ENCODE data around the gene KLHL5. TPM values are rescaled to one million over a fixed set of nuclear protein-coding genes. Genes with fewer than 3 reads are reported as not detected.
A peak's percentile ranks its signal among the peaks of the same experiment; 100 is the strongest.

KLHL5 gene
- total RNA-seq, 2 experiments from 2014 or later: 34.4 to 59.8 TPM

- BruUV-seq (replicated peaks): no TSS peak
- H3K27ac ChIP-seq (ENCODE audit: low read depth, low read length, poor library complexity, severe bottlenecking): peak overlapping the region; percentile 60
- H2AFZ ChIP-seq (ENCODE audit: low read length): peak overlapping the region; percentile 58
- DNase-seq (ENCODE audit: low spot score): peak; percentile 48
- H3K4me3 ChIP-seq (ENCODE audit: low read depth, low read length, poor library complexity, severe bottlenecking): peak overlapping the region; percentile 75
- TF ChIP-seq, protein P1, sequence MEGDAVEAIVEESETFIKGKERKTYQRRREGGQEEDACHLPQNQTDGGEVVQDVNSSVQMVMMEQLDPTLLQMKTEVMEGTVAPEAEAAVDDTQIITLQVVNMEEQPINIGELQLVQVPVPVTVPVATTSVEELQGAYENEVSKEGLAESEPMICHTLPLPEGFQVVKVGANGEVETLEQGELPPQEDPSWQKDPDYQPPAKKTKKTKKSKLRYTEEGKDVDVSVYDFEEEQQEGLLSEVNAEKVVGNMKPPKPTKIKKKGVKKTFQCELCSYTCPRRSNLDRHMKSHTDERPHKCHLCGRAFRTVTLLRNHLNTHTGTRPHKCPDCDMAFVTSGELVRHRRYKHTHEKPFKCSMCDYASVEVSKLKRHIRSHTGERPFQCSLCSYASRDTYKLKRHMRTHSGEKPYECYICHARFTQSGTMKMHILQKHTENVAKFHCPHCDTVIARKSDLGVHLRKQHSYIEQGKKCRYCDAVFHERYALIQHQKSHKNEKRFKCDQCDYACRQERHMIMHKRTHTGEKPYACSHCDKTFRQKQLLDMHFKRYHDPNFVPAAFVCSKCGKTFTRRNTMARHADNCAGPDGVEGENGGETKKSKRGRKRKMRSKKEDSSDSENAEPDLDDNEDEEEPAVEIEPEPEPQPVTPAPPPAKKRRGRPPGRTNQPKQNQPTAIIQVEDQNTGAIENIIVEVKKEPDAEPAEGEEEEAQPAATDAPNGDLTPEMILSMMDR (conservative IDR thresholded peaks at IDR 0.05; ENCODE audit: low read length): no peak
- no peak for TF ChIP-seq EZH2phosphoT487 (IDR thresholded peaks at IDR 0.05; ENCODE audit: borderline replicate concordance, low read depth, low read length)
- H3K4me2 ChIP-seq (ENCODE audit: low read length): peak overlapping the region; percentile 77
- no peaks in the 10 kb centered on the region for H4K20me1 ChIP-seq (ENCODE audit: insufficient read depth, low read length)
- no peaks in the 10 kb centered on the region for H3K36me3 ChIP-seq (ENCODE audit: insufficient read depth, low read length)
- H3K9me2 ChIP-seq (ENCODE audit: insufficient read depth, low read length): no peaks in the 10 kb centered on the region
- peaks cover 23% of the 10 kb centered on the region for H3K79me2 ChIP-seq (ENCODE audit: insufficient read depth, low read depth, low read length)
- intact Hi-C loops (cut with micrococcal nuclease; ENCODE audit: unreplicated experiment): no loop called here
- ChIA-PET CTCF (ENCODE audit: unreplicated experiment) (interaction anchor here (1.1 kb wide), 1 partner anchor 13 kb away, joined by 4 read pairs; no protein-coding TSS in a partner anchor), POLR2A (interaction anchor here (0.6 to 7.5 kb wide), 13 partner anchors 12 to 954 kb away, joined by 3 to 169 read pairs (median 4); partner anchors contain the start of gene TMEM156)
- H3K4me1 ChIP-seq (ENCODE audit: insufficient read depth, low read length, poor library complexity, severe bottlenecking): peaks cover 59% of the 10 kb centered on the region
- H3K9me3 ChIP-seq (ENCODE audit: low read length): no peaks in the 10 kb centered on the region
Measured at GRCh38 chr4:39043058-39043860, 18.8 kb upstream of the KLHL5 start.

DNA sequence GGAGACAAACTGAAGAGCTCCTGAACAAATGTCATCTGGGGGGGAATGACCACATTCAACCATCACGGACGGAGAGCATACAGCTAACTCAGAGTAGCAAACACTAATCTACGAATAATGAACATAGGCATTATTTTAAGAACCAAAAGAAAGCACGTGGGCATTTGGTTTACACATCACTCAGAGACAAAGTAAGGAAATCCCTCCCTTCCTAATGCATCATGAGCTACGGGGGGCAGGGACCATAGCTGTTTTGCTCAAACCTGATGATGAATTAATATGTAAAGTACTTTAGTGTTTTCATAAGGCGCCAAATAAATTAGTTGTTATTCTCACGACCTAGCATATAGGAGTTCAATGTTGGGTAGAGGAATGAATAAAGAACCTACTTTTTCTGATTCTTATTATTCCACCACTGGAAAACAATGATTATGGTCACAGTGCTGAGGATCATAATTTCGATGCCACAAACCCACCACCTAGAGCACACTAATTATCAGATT is 18.1 kb upstream of the KLHL5 start:
- POLR2A ChIA-PET: interaction anchor here (0.6 to 7.5 kb wide), 12 partner anchors 13 to 953 kb away, joined by 3 to 169 read pairs (median 4); partner anchors contain the start of gene TMEM156
- peak overlapping the region; percentile 58; the same call in 1 of the 2 replicates for H2AFZ ChIP-seq (ENCODE audit: low read length)
- H3K9me3 ChIP-seq (ENCODE audit: low read length): no peaks in the 10 kb centered on the region
- peak overlapping the region; percentile 60 for H3K27ac ChIP-seq (ENCODE audit: low read depth, low read length, poor library complexity, severe bottlenecking)
- intact Hi-C loops (cut with micrococcal nuclease; ENCODE audit: unreplicated experiment): loop anchor here (1.0 kb wide), 1 partner anchor 12 kb away; the partner anchor contains the start of gene TMEM156
- peak; percentile 59 for DNase-seq (ENCODE audit: low spot score)
- peaks cover 57% of the 10 kb centered on the region for H3K4me1 ChIP-seq (ENCODE audit: insufficient read depth, low read length, poor library complexity, severe bottlenecking)
- TSS peak; percentile 93 for BruUV-seq (replicated peaks)
- CTCF ChIA-PET (ENCODE audit: unreplicated experiment): interaction anchor here (0.5 to 1.1 kb wide), 2 partner anchors 14 to 186 kb away, joined by 4 to 9 read pairs; no protein-coding TSS in a partner anchor
- TF ChIP-seq, protein P1 (conservative IDR thresholded peaks at IDR 0.05; ENCODE audit: low read length): no peak
- no peak for TF ChIP-seq EZH2phosphoT487 (IDR thresholded peaks at IDR 0.05; ENCODE audit: borderline replicate concordance, low read depth, low read length)
- H3K36me3 ChIP-seq (ENCODE audit: insufficient read depth, low read length): no peaks in the 10 kb centered on the region
- H3K4me3 ChIP-seq (ENCODE audit: low read depth, low read length, poor library complexity, severe bottlenecking): peak overlapping the region; percentile 75
- H3K9me2 ChIP-seq (ENCODE audit: insufficient read depth, low read length): no peaks in the 10 kb centered on the region
- H4K20me1 ChIP-seq (ENCODE audit: insufficient read depth, low read length): no peaks in the 10 kb centered on the region
- H3K4me2 ChIP-seq (ENCODE audit: low read length): peak overlapping the region; percentile 77
- H3K79me2 ChIP-seq (ENCODE audit: insufficient read depth, low read depth, low read length): peaks cover 25% of the 10 kb centered on the region

Measured in OCI-LY7 (cell line).